NCI-H1930 (cell line): ENCODE measurements around the gene ATAD3C.
"Not testable (repeated sequence)": the region's sequence is repeated elsewhere in the genome, so short reads cannot be mapped to it uniquely, and the experiment has no call there.

ENCODE experiments used
- DNase-seq, 2 experiments: peaks; one replicate each; lab custom pipeline; 2025; lab: John Stamatoyannopoulos, UW

Gene ATAD3C

GRCh38 chr1:1472053-1472876 lies 22.8 kb downstream of the ATAD3C start:
- DNase-seq: not testable (repeated sequence)

- not testable (repeated sequence) for DNase-seq
Measured at GRCh38 chr1:1476011-1476410, 26.5 kb downstream of the ATAD3C start.

GRCh38 chr1:1477206-1477605 lies 27.7 kb downstream of the ATAD3C start:
- DNase-seq: no peak

GRCh38 chr1:1479547-1480487 lies 30.3 kb downstream of the ATAD3C start:
- DNase-seq: no peak

- not testable (repeated sequence) for DNase-seq
Measured at GRCh38 chr1:1480488-1480867, 31.0 kb downstream of the ATAD3C start.

- DNase-seq: not testable (repeated sequence)
Measured at GRCh38 chr1:1481811-1482210, 32.3 kb downstream of the ATAD3C start.

GRCh38 chr1:1482856-1483255 lies 33.4 kb downstream of the ATAD3C start:
- DNase-seq: no peak

- DNase-seq: no peak
Measured at GRCh38 chr1:1483714-1484113, 34.2 kb downstream of the ATAD3C start.

- DNase-seq: not testable (repeated sequence)
Measured at GRCh38 chr1:1484976-1485750, 35.7 kb downstream of the ATAD3C start.

GRCh38 chr1:1485755-1486317 lies 36.3 kb downstream of the ATAD3C start:
- DNase-seq: not testable (repeated sequence)

- no peak for DNase-seq
Measured at GRCh38 chr1:1487701-1488100, 38.2 kb downstream of the ATAD3C start.

GRCh38 chr1:1489231-1489630 lies 39.7 kb downstream of the ATAD3C start:
- DNase-seq: no peak

- no peak for DNase-seq
Measured at GRCh38 chr1:1489861-1490260, 40.4 kb downstream of the ATAD3C start.

GRCh38 chr1:1490633-1491230 lies 41.2 kb downstream of the ATAD3C start:
- no peak for DNase-seq

- DNase-seq: no peak
Measured at GRCh38 chr1:1491601-1492000, 42.1 kb downstream of the ATAD3C start.

GRCh38 chr1:1494311-1494710 lies 44.8 kb downstream of the ATAD3C start:
- DNase-seq: not testable (repeated sequence)

- DNase-seq: not testable (repeated sequence)
Measured at GRCh38 chr1:1495461-1495975, 46.0 kb downstream of the ATAD3C start.

- DNase-seq: peak; percentile 38 to 52
Measured at GRCh38 chr1:1504777-1505365, 55.4 kb downstream of the ATAD3C start.

- peak; percentile 6 to 41 for DNase-seq
Measured at GRCh38 chr1:1505366-1505798, 55.9 kb downstream of the ATAD3C start.

- DNase-seq: not testable (repeated sequence)
Measured at GRCh38 chr1:1505801-1506200, 56.3 kb downstream of the ATAD3C start.

GRCh38 chr1:1507305-1507704 lies 57.8 kb downstream of the ATAD3C start:
- no peak for DNase-seq
